Astrocyte of the cerebellum (primary cell): ENCODE data around the gene CNTNAP2.

Experiments
- DNase-seq: peaks from one replicate; pipeline ENCODE4 v3.0.0-alpha.2; 2011; ENCODE audit warnings: low read depth
- H3K4me3 ChIP-seq: 2 replicates; pipeline ENCODE4 v1.5.1; 2011; ENCODE audit warnings: mild to moderate bottlenecking, low read depth, low read length, moderate library complexity
- CTCF ChIP-seq: IDR thresholded peaks from 2 replicates; pipeline ENCODE4 v1.5.1; 2012; ENCODE audit warnings: low read length, low read depth, moderate library complexity, mild to moderate bottlenecking; ENCODE audit errors: missing control alignments
- in situ Hi-C: cut with HindIII; loops from 2 replicates; pipeline ENCODE4 v1.10.0; 2017; ENCODE audit warnings: low sequenced_read_pairs

The CNTNAP2 gene

GRCh38 chr7:148334441-148334956 is 2217.9 kb downstream of the CNTNAP2 start:
- in situ Hi-C loops, result no loop called here
- no peak overlapping the region for H3K4me3 ChIP-seq

GRCh38 chr7:148334959-148335577 is 2218.5 kb downstream of the CNTNAP2 start:
- DNase-seq, result peak; percentile 54
- in situ Hi-C loops, result no loop called here
- no peak for TF ChIP-seq CTCF
- H3K4me3 ChIP-seq, result no peak overlapping the region

More at GRCh38 chr7:148334441-148334956, 2217.9 kb downstream of the CNTNAP2 start:
- TF ChIP-seq CTCF, result no peak
- no peak for DNase-seq

DNA sequence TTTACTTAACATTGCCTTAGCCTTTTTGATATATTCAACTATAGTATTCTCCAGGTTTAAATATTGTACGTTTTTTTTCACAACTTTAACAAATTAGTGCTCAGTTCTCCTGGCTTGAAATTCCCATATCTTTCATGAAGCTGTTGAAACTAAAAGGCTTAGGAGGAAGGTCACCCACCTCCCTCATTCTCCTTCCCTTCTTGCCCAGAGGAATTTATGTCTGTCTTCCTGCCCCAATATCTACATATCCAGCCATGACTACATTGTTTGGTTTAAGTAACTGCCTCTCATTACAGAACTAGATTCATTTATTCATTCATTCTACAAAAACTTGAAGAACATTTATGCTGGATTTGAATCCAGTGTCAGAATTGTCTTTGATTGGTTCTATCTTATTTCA is 2219.2 kb downstream of the CNTNAP2 start:
- no peak overlapping the region for H3K4me3 ChIP-seq
- DNase-seq, result no peak
- TF ChIP-seq CTCF, result no peak
- in situ Hi-C loops, result no loop called here

DNA sequence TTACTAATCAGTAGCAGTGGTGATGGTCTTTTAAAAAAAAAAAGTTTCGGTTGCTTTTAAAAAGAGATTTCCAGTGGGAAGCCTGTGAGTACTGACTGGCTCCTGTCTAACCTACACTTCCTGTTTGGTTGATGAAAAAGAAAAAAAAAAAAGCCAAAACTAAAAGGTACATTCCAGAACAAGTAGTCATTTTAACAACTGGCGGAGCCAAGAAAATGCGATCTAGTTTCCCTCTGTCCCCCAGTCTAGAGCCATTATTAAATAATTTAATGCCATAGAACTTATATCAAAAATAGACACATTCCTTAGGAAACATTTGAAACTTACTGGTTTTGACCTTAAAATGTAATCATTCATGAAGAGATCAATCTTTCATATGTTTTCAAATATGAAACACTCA is 2219.8 kb downstream of the CNTNAP2 start:
- TF ChIP-seq CTCF, result no peak
- no peak overlapping the region for H3K4me3 ChIP-seq
- in situ Hi-C loops, result no loop called here
- no peak for DNase-seq

- DNase-seq, result no peak
- in situ Hi-C loops, result no loop called here
- TF ChIP-seq CTCF, result no peak
- H3K4me3 ChIP-seq, result no peak overlapping the region
These were observed 2220.8 kb downstream of the CNTNAP2 start for GRCh38 chr7:148337246-148337965.

GRCh38 chr7:148337995-148338747 is 2221.6 kb downstream of the CNTNAP2 start:
- H3K4me3 ChIP-seq, result no peak overlapping the region
- no peak for TF ChIP-seq CTCF
- in situ Hi-C loops, result no loop called here
- no peak for DNase-seq
